GM18907 (cell line): ENCODE results near the gene ADGRL2.

ENCODE experiments used
- ATAC-seq: cut with Tn5 transposase; IDR thresholded peaks from one replicate; pipeline ENCODE4 v1.9.1; 2021; ENCODE audit warnings: mild to moderate bottlenecking, moderate library complexity; ENCODE audit not compliant: unreplicated experiment

The ADGRL2 gene

DNA sequence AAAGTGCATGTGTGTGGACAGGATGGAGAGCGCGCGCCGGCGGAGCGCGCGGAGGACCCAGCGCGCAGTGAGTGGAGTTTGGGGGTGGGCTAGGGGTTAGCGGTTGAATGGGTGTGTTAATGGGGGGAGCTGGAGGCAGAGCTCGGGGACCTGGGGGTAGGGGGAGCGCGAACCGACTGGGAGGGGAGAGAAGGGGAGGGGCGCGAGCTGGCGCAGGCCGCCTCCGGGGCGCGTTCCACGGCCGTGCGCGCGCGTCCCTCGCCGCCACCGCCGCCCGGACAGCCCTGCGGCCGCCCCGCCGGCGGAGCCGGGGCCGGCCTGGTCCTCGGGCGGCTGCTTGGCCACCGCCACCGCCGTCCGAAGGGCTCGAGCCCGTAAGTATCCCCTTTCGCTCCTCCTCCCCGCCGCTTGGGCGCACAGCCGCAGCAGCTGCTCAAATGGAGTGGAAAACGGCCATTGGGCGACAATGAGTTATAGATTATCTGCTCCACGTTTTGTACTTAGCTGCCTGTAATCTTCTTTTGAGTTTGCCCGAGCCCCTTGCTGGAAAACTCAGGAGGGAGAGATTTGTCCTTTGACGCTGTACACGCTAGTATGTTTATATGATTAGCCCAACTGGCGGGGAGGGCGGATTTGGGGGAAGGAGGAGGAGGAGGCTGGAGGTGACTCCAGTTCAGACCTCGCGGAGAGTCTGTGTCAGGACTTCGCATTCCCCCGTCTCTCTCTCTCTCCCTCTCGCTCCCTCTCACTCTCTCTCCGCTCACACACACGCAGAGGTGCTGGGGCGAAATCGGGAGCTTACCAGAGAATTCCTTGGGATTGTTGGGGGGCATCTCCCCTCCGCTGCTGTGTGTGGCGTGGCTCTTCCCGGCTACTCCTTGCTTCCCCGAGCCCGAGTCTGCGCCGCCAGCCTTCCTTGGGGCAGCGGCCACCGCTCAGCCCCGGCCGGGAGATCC is at the start of gene ADGRL2:
TSS of gene ADGRL2 (plus strand) at position 240 of the 956 bp plus-strand sequence. CDS start 36,051 bp downstream, outside the sequence.
- peak; percentile 80 for ATAC-seq

DNA sequence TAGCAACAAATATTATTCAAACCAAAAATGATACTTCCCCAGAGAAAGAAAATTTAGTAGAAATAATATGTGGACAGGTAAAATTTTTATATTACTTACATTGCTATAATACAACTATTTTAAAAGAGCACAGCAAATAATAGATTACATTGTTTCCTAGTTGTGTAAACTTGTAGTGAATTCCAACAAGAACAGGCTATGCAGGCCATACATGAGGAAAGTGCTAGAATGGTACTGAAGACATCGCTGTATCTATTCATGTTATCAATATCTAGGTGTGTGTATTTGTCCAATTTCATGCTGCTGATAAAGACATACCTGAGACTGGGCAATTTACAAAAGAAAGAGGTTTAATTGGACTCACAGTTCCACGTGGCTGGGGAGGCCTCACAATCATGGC is 47.9 kb upstream of the ADGRL2 start:
- no peak for ATAC-seq

DNA sequence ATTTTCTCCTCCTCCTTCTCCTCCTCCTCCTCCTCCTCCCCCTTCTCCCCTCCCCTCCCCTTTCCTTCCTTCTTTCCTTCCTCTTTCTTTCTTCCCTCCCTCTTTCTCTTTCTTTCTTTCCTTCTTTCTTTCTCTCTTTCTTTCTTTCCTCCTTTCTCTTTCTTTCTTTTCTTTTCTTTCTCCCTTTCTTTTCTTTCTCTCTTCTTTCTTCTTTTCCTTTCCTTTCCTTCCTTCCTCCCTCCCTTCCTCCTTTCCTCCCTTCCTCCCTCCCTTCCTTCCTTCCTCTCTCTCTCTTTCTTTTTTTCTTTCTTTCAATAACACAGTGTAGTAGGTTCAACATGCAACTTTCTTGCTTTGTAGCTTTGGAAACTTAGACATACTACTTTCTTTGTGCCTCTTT is 46.3 kb upstream of the ADGRL2 start:
- ATAC-seq = no peak

DNA sequence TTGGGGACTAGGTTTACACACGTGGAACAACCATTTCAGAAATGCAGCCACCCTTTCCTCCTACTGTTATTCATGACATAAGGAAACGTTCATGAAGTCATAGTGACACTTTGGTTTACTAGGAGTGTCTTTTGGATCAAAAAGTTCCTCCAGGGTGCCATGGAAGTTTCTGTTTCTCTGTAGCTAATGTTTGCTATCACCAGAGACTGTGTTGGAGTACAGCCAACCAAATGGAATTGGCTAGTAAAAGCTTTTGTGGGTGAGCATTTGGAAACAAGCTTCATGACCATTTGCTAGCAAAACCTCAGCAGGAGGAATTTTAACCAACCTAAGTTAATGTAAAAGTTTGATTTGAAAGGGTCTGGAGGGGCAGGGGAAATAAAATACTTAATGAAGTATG is 43.9 kb upstream of the ADGRL2 start:
- no peak for ATAC-seq

DNA sequence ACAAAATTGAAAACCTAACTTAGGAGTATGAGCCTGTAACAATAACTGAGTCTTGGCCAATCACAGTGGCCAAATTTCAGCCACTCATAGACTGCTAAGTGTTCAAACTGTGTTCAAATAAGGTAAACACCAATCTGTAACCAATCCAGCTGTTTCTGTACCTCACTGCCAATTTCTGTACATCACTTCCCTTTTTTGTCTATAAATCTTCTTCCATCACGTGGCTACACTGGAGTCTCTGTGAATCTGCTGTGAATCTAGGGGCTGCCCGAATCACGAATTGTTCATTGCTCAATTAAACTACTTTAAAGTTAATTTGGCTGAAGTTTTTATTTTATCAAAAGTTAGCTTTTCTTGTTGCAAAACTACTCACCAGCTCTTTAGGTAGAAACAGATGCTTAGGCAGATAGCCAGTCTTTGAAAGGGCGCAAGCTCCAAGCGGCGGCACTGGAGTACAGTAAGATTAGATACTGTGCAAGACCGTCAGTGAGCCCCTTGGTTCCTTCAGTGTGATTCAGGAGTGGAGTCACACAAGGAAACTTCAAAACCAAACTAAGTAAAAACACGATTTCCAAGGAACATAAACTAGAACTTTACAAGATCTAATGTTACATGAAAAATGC is 43.2 kb upstream of the ADGRL2 start:
- no peak for ATAC-seq

DNA sequence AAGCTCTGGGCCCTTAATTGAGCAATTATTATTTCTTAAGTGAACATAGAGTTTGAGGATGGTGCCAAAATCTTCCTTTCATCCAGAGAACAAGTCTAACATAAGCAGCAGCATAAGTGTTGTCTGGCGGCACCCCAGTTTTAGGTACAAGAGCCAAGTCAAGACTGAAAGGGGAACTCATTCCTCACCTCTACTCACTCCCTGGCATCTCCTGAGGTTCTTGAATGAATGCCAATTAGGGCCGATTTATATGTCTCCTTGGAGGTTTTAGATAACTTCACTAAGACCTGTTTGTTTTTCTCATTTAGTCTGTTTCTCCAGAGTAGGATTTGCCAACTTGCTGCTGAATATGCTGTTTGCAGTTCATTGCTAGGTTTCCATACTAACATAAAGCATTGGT is 42.6 kb upstream of the ADGRL2 start:
- no peak for ATAC-seq

DNA sequence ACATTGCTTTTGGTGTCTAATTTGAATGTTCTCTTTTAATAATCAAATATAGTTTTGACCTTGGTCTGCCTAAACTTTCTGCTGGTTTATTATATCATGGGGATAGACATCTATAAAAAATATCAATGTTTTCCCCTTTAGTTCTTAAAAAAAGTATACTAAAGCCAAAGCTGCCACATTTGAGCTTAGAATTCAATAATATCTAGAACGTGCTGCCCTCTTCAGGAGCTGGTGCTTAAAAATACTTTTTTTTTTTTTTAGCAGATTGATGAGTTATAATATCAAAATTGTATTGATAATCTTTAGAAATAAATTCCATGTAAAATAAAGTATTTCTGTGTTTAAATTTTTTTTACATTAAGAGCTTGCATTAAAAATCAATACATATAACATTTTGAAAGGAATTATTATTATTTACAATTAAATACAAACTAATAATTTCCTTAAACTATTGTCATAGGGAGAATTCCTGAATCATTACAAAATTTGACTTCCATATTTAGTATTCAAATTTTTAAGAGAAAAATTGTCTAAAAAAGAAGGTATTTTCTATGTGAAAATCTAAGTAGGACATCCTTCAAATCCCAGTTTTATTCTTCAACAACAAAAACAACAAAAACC is 40.1 kb upstream of the ADGRL2 start:
- no peak for ATAC-seq

DNA sequence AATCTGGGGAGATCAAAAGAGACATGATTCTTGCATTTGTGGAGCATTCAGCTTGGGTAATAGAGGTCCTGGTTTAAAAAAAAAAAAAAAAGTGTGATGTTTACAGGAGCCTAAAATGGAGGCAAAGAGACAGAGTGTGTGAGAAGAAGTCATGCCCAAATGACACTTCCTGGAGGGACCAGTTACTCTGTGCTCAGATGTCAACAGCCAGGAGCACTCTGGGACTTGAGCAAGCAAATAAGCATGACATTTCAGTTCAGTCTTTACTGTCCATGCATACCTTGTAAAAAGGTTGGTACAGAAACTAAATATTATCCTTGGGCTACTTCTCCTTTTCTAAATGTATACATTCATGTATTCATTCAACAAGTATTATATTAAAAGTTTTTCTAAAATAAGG is 25.2 kb upstream of the ADGRL2 start:
- ATAC-seq = no peak

DNA sequence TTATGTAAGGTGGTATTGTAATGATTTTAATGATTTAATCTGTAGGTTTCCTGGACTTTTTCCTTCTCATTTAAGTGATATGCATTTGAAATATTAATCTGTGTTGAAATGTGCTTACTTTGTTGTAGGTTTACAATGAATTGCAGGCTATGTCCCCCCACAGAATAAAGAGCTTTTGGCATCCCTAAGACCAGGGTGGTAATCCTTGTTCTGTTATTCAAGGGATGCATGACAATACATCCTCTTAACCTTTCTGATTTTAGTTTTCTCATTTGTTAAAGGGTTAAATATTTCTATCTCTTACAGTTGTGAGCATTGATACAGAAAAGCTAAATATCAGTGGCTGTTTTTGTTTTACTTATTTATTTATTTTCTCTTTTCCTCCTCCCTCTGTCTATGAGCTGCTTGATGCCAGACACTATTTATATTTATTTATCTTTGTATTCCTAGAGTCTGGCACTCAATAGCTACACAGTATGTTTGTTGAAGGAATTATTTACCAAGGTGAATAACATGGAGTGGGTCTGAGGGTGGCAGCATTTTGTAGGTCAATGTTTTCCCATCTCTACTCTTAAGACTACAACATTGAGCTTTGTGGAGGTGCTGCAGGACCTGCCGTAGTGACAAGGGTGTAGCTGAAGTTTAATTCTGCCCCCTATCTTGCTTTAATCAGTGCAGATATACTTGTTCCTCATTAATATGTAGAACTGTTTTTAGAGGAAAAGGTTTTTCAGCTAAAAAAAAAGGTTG is 19.9 kb upstream of the ADGRL2 start:
- ATAC-seq = no peak

DNA sequence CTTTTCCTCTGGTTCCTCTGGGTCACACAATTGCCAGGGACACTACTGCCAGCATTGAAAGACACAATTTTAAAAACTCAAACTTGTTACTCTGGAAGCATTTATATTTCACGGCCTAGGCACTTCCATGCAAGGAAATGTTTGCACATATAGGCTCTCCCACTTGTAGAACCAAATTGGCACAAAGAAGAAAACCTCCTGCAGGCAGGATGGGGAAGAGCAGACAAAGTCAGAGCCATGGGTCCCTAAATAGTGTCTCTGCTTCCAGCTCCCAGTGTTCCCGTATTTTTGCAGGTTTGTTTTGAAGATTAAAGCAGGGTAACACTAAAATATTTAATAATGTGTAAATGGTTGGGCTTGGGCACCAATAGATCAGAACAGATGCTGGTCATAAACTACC is 19.0 kb upstream of the ADGRL2 start:
- ATAC-seq = no peak

DNA sequence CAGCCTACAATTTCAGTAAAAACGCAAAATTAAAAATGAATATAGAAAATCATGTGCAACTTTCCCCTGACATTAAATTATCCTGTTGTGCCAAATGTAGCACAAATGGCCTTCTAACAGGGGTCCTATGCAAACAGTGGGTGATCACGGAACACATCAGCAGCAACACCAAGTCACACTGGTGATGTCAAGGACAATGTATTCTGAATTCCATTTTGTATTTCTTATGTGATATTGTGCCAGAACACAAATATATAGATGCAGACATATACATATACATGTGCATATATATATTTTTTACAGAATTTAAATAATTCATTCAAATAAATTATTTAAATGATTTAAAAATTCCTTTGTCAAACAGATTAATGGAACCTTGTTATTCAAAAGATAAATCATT is 8.6 kb upstream of the ADGRL2 start:
- no peak for ATAC-seq

DNA sequence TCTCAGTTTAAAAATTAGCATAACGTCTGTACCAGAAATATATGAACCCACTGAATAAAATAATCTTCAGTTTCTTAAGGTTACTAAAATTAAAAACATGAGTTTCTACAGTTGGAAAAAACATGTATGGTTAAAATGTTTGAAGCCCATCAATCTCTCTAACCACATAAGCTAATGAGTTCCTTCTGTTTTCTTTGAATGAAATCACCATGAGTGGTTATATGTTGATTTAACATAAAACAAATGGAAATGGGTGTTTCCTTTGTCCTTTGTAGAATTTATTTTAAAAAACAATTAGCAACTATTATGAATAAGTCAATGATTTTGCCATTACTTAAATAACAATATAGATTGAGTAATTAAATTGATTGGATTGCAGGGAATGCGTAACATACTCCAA is 3.0 kb upstream of the ADGRL2 start:
- ATAC-seq = no peak

DNA sequence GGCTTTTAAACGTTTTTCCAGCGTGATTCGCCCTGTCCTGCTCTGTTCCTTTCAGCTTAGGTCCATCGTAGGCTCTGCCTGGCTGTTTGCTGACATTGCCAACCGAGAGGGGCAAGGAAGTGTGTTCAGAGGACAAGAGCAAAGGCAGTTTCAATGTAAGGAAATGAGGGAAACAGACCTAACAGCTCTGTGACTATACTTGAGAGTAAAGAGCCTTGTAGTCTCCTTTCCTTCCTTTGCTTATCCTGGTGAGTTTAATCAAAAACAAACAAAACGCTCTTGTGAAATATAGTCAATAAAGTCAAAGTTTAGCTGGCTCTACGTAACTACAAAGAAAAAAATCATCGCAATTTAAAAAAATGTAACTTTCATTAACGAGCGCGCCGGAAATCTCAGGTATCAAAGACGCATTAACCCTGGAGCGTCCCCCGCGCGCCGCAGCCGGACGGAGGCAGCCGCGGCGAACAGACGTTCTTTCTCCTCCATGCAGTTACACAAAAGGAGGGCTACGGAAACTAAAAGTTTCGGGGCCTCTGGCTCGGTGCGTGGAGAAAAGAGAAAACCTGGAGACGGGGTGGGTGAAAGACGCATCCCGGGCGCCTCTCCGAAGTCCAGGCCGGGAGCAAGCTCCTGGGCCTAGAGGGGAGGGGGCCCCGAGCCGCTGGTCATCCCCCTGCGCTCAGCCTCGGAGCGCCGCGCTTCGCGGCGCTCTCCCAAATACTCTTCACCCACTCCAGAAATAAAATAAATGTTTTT is 617 bp upstream of the ADGRL2 start:
- no peak for ATAC-seq

DNA sequence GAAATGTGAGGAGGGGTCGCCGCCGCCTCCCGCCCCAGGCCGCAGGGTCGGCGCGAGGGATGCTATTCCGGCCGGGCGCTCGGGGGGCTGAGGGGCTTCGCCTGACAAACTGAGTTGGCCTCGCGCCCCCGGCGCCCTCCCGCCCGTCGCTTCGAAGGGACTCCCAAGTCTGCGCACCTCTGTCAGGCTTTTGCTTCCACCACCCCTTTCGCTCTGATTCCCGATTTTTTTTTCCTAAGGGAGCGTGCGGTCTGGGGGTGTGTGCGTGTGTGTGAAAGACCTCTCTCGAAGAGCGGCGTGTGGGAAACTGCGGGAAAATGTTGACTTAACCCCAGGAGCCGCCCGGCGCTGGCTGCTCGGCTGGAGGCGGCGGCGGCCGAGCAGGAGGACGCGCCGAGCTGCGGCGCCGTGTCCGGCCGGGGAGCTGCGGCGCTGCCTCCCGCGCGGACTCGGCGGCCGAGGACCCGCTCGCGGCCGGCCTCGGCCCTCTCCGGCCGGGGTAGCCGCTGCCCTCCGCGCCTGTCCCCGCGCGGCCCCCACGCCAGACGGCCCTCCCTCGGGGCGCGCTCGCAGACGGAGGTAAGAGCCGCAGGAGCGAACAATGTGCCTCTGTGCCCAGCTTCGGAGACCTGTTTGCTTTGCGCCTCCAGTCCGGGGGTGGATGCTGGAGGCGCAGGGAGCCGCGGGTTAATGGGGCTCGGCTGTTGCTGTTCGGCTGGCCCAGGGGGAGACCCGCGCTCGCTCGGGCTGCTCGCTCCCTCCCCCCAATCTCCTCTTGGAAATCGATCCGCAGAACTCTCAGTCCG is 1.1 kb downstream of the ADGRL2 start:
- ATAC-seq = no peak

DNA sequence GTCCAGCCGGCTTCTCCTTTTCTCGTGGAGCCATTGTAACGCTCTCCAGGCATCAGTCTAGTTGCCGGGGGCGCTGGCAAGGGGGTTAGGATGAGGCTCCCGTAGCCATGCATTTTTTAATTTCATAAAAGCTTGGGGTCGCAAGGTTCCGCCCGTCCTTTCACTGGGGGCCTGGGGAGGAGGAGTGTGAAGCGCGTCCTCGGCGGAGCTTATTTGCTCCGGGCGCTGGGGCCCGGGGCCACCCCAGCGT is 1.6 kb downstream of the ADGRL2 start:
- ATAC-seq = no peak

DNA sequence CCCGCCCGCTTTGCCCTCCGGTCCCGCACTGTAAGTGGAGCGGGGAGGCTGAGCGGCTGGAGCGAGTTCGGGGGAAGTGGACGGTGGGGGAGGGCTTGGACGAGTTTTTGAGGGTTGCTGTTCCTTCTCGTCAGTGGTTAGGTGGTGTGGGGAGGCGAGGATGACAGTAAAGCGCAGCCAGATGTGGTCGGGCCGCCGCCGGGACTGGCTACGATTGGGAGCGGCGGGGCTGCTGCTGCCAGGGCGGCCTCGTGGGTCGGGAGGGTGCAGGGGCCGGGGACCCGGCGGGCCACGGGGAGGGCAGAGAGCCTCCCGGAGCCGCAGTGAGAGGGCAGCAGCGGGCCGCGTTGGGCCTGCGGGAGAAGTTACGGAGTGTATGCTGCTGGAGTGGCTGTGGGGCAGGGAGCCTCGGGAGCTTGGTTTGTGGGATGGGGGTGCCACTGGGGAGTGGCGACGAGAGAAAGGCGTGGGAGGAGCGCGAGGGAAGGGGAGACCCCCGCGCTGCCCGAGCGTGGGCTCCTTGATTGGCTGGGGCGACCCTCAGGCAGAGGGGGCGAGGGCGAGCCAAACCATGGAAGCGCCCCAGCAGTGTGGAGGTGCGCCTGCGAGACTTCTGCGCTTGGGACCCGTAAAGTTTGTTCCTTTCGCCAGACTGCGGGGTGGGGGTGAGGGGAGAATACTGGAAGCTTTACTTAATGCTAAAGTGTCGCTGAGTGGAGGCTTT is 2.1 kb downstream of the ADGRL2 start:
- no peak for ATAC-seq

DNA sequence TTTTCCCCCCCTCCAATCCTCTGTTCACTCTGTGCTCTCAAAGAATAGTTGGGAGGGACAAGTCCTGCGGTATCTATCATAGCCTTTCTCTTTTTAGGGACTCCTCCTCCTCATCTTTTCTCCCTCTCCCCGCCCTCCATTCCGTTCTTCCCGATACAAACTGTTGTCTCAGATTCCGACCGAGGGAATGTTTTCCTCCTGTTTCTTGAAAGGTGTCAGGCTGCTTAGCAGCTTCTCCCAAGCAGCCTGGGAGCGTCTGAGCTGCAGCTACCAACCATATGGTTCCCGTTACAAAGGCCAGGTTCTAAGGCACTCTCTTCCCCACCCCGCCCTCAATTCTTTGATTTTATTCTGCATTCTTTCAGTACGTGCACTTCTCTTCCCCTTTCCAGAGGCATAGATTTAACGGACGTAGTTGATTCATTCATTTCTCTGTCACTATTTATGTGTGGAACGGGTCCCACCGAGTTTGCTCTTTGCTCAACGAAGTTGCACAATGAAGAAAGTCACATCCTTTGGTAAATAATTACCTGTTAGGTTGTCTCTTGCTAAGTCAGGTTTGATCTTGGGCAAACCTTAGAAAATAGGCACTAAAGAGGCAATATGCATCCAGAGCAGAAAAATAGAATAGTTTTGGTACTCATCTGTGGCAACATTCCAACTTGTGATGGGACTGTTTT is 2.8 kb downstream of the ADGRL2 start:
- no peak for ATAC-seq

DNA sequence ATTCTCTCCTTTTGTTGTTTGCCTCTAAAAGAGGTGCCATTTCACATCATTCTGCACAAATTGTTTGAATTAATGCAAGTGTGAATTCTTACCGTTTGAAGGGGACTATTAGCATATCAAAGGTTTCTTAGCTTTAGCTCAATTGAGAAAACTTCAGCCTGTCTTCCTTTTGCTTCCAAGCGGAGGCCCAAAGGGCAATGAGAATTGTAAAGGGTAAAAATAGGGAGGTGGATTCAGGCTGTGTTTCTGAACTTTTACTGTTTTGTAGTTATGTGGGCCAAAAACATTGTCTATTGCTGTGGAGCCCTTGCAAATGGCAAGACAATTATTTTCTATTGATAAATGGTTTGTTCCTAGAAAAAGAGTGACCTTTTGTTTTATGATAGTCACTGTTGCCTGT is 3.6 kb downstream of the ADGRL2 start:
- no peak for ATAC-seq
